ENCODE results near the gene GPATCH8.

The GPATCH8 gene

GRCh38 chr17:44439168-44439567, 64.0 kb downstream of the GPATCH8 start:
- H3K27ac ChIP-seq: no peak overlapping the region
- TF ChIP-seq, protein P1, sequence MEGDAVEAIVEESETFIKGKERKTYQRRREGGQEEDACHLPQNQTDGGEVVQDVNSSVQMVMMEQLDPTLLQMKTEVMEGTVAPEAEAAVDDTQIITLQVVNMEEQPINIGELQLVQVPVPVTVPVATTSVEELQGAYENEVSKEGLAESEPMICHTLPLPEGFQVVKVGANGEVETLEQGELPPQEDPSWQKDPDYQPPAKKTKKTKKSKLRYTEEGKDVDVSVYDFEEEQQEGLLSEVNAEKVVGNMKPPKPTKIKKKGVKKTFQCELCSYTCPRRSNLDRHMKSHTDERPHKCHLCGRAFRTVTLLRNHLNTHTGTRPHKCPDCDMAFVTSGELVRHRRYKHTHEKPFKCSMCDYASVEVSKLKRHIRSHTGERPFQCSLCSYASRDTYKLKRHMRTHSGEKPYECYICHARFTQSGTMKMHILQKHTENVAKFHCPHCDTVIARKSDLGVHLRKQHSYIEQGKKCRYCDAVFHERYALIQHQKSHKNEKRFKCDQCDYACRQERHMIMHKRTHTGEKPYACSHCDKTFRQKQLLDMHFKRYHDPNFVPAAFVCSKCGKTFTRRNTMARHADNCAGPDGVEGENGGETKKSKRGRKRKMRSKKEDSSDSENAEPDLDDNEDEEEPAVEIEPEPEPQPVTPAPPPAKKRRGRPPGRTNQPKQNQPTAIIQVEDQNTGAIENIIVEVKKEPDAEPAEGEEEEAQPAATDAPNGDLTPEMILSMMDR (conservative IDR thresholded peaks at IDR 0.05): no peak
- no peak for TF ChIP-seq ZFX (IDR thresholded peaks at IDR 0.05)

DNA sequence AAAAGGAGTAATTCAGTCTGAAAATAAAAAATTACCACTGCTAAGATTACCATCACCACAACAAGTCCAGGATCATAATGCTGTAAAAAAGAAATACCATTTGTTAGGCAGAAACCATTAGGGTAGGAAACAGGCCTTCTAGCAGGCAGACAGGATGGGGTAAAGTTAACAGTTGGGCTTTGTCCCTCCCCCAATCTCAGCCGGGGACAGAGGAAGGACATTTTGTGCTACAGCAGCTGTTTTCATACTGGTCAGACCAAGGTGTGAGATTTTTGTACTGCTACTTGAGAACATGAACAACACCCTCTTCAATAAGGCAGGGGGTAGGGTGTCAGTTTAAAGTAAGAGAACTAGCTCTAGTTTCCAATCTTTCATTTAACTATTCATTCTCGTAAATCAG, 64.6 kb downstream of the GPATCH8 start:
- no peak overlapping the region for H3K27ac ChIP-seq

DNA sequence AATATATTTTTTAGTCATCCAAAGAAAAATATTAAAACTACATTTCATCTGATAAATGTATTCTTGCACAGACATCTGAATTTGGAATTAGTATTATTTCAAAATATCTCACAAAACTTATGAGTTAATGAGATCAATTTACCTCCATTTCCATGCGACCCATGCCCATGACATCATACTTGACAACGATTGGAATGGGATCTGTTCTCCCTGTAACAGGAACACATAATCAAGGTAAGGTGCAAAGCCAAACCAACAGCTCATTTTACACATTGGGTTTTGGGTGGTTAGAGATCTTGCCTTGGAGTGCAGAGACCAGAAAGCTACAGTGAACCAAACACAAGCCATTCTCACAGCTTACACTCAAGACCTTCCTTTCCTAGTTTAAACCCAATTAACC, 66.9 kb downstream of the GPATCH8 start:
- H3K27ac ChIP-seq: no peak overlapping the region
- no peak for TF ChIP-seq ZFX (IDR thresholded peaks at IDR 0.05)
- TF ChIP-seq, protein P1 (conservative IDR thresholded peaks at IDR 0.05): no peak

More for the DNA sequence above, 64.6 kb downstream of the GPATCH8 start:
- TF ChIP-seq, protein P1 (conservative IDR thresholded peaks at IDR 0.05): no peak
- no peak for TF ChIP-seq ZFX (IDR thresholded peaks at IDR 0.05)

GRCh38 chr17:44432254-44433157, 70.7 kb downstream of the GPATCH8 start:
- no peak overlapping the region for H3K27ac ChIP-seq
- TF ChIP-seq, protein P1 (conservative IDR thresholded peaks at IDR 0.05): no peak
- TF ChIP-seq ZFX (IDR thresholded peaks at IDR 0.05): no peak

DNA sequence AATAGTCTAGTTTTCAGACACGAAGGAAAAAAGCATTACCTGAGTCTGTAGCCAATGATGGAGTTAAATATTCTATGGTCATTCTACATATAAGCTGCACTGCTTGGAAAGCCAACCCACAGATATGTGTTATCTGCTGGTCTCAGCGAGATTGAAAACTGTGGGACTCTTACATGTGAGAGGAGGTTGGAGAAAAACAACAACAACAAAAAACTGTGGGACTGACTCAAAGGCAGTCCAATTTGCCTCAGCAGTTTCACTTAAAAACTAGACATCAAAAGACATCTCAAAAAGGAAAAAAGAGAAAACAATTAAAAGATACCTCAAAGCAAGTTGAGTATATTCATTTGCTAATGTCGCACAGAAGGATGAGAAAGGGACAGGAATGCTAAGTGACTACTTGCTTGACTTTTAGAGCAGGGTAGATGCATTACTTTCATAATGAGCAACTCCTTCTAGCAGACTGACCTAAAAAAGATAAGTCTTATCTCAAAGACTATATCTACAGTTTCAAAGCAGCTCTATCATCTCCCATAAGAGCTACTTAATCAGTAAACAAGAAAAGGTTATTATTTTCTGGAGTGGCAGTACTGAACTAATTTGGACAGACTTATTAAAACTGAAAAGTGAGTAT, 78.3 kb downstream of the GPATCH8 start:
- TF ChIP-seq ZFX (IDR thresholded peaks at IDR 0.05): no peak
- TF ChIP-seq, protein P1 (conservative IDR thresholded peaks at IDR 0.05): no peak
- H3K27ac ChIP-seq: no peak overlapping the region

DNA sequence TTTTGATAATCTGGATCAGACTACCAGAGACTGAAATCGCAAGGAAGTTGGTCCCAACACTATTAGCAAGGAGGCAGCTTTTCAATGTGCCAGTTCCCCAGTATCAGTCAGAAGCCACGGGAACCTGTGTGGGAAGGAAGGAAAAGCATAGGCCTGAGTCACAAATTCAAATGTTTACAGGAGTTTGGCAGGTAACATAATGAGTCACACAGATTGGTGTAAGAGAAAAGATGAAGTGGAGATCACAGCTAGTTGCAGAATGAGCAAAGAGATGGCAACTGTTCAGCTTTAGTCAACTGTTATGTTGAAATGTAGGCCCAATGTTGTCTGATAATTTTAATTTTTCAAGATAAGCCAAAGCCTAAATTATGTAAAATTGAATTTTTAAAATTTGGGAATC, 85.7 kb downstream of the GPATCH8 start:
- TF ChIP-seq ZFX (IDR thresholded peaks at IDR 0.05): no peak
- TF ChIP-seq, protein P1 (conservative IDR thresholded peaks at IDR 0.05): no peak
- H3K27ac ChIP-seq: no peak overlapping the region
